Neural progenitor cell (in vitro differentiated cells): ENCODE results near the gene DLG2.

Experiments used
- CTCF ChIP-seq: fragments of 200-600 bp; sonication (generic); IDR thresholded peaks from 2 replicates; pipeline ENCODE4 v1.5.1; 2017; ENCODE audit warnings: antibody characterized with exemption, mild to moderate bottlenecking
- EZH2 ChIP-seq: fragments of 200-600 bp; sonication (generic); IDR thresholded peaks from 2 replicates; pipeline ENCODE4 v1.6.1; 2017; ENCODE audit warnings: antibody characterized with exemption, mild to moderate bottlenecking, moderate library complexity
- EZH2phosphoT487 ChIP-seq: fragments of 200-600 bp; sonication (generic); IDR thresholded peaks from 2 replicates; pipeline ENCODE4 v1.6.1; 2017; ENCODE audit warnings: antibody characterized with exemption

- TF ChIP-seq CTCF (no peak), EZH2 (no peak), EZH2phosphoT487 (no peak)
Observed at GRCh38 chr11:85171648-85172257, 455.4 kb downstream of the DLG2 start.
